ENCODE results near the gene PFKFB4. TPM values are rescaled to one million over a fixed set of nuclear protein-coding genes. Genes with fewer than 3 reads are reported as not detected.

Gene PFKFB4
- total RNA-seq, 2 donors from 2014 or later = 1.6 to 3.3 TPM

DNA sequence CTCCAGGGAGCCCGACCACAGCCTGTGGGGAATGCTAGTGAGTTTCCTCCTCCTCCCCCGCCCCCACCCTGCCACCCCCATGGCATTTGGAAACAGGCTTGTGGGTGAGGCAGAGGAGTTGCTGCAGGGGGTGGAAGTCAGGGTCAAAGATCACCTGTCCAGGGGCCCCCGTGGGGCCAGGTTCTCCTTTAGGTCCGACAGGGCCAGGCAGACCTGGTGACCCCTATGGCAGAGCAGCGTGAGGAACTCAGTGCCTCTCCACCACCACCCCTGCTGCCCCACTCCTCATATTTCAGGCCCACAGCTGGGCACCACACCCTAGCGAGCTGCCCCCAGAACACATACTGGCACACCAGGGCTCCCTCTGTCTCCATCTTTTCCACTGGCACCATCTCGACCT lies 15.9 kb upstream of the PFKFB4 start:
- DNase-seq (no peak), ATAC-seq (no peak)
- H3K9me3 ChIP-seq (ENCODE audit: control insufficient read depth, low read length, poor library complexity, severe bottlenecking) = no peaks in the 10 kb centered on the region
- Mint-ChIP-seq H3K27me3 (no peaks in the 10 kb centered on the region), H3K4me1 (peaks cover 10% of the 10 kb centered on the region), H3K27ac (no peak overlapping the region), H3K4me3 (no peak overlapping the region), H3K36me3 (ENCODE audit: low read depth) (no peaks in the 10 kb centered on the region)

GRCh38 chr3:48571938-48572337 lies 15.3 kb upstream of the PFKFB4 start:
- Mint-ChIP-seq H3K36me3 (ENCODE audit: low read depth) (no peaks in the 10 kb centered on the region), H3K4me3 (no peak overlapping the region), H3K4me1 (peaks cover 10% of the 10 kb centered on the region), H3K27me3 (no peaks in the 10 kb centered on the region), H3K27ac (no peak overlapping the region)
- H3K9me3 ChIP-seq (ENCODE audit: control insufficient read depth, low read length, poor library complexity, severe bottlenecking) = no peaks in the 10 kb centered on the region
- DNase-seq (no peak), ATAC-seq (no peak)

DNA sequence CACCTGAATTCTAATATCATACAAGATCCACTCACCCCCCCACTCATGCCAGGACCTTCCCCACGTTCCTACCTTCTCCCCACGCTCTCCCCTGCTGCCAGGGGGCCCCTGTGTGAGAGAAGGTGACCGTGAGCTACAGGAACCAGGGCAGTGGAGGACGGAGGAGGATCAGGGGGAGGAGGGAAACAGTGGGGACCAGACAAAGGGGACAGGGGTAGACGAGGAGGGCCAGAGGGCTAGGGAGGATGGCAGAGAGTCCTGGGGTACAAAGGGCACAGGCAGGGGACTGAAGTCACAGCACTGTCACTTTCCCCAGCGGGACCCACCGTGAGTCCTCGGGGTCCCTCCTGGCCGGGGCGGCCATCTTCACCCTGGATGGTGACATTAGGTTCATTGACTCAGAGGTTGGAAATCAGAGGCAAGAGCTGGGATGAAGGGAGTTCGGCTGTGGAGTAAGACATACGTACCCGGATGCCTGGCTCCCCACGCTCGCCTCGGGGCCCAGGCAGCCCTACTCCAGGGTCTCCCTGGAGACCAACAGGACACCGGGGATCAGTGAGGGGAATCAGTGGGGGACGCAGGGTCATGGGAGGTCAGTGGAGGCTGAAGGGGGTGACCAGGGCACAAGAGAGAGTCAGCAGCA lies 13.3 kb upstream of the PFKFB4 start:
- no peaks in the 10 kb centered on the region for H3K36me3 Mint-ChIP-seq (ENCODE audit: low read depth)
- DNase-seq = no peak
- no peak overlapping the region for H3K27ac Mint-ChIP-seq
- H3K4me3 Mint-ChIP-seq = no peak overlapping the region
- no peaks in the 10 kb centered on the region for H3K9me3 ChIP-seq (ENCODE audit: control insufficient read depth, low read length, poor library complexity, severe bottlenecking)
- no peak for ATAC-seq
- no peaks in the 10 kb centered on the region for H3K27me3 Mint-ChIP-seq
- H3K4me1 Mint-ChIP-seq = peaks cover 16% of the 10 kb centered on the region

- no peak for DNase-seq
- ATAC-seq = no peak
These were observed 12.8 kb upstream of the PFKFB4 start for GRCh38 chr3:48569400-48569799.

DNA sequence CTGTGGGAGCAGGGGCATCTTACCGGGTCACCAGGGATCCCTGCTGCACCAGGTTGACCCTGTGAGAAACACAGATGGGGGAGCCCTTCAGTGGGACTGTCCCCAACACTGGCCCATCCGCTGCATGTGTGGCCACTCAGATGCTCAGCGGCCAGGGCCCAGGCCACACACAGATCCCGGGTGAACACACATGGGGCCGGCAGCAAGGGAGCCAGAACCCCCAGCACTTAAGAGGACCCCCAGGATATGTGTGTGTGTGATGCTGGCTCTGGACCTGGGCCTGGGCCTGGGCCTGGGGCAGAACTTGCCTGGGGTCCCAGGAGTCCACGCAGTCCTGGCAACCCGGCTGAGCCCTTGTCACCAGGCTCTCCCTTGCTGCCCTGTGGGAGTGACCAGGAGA lies 11.9 kb upstream of the PFKFB4 start:
- no peak overlapping the region for H3K27ac Mint-ChIP-seq

More at GRCh38 chr3:48569400-48569799, 12.8 kb upstream of the PFKFB4 start:
- Mint-ChIP-seq H3K36me3 (ENCODE audit: low read depth) (no peaks in the 10 kb centered on the region), H3K4me3 (no peak overlapping the region), H3K27me3 (no peaks in the 10 kb centered on the region), H3K4me1 (peaks cover 16% of the 10 kb centered on the region), H3K27ac (no peak overlapping the region)
- H3K9me3 ChIP-seq (ENCODE audit: control insufficient read depth, low read length, poor library complexity, severe bottlenecking) = no peaks in the 10 kb centered on the region

GRCh38 chr3:48567500-48567899 lies 10.9 kb upstream of the PFKFB4 start:
- Mint-ChIP-seq H3K4me1 (peaks cover 16% of the 10 kb centered on the region), H3K36me3 (ENCODE audit: low read depth) (no peaks in the 10 kb centered on the region), H3K27ac (no peak overlapping the region), H3K4me3 (no peak overlapping the region), H3K27me3 (no peaks in the 10 kb centered on the region)
- no peaks in the 10 kb centered on the region for H3K9me3 ChIP-seq (ENCODE audit: control insufficient read depth, low read length, poor library complexity, severe bottlenecking)
- no peak for DNase-seq
- no peak for ATAC-seq

More for the DNA sequence above, 11.9 kb upstream of the PFKFB4 start:
- H3K27me3 Mint-ChIP-seq = no peaks in the 10 kb centered on the region
- H3K4me3 Mint-ChIP-seq = no peak overlapping the region
- peaks cover 13% of the 10 kb centered on the region for H3K4me1 Mint-ChIP-seq
- H3K9me3 ChIP-seq (ENCODE audit: control insufficient read depth, low read length, poor library complexity, severe bottlenecking) = no peaks in the 10 kb centered on the region
- DNase-seq (no peak), ATAC-seq (no peak)
- H3K36me3 Mint-ChIP-seq (ENCODE audit: low read depth) = no peaks in the 10 kb centered on the region

- DNase-seq = no peak
These were observed 10.5 kb upstream of the PFKFB4 start for GRCh38 chr3:48567090-48567489.

GRCh38 chr3:48566401-48566760 lies 9.8 kb upstream of the PFKFB4 start:
- Mint-ChIP-seq H3K36me3 (ENCODE audit: low read depth) (no peaks in the 10 kb centered on the region), H3K27ac (no peak overlapping the region), H3K4me3 (no peak overlapping the region), H3K27me3 (no peaks in the 10 kb centered on the region), H3K4me1 (peaks cover 16% of the 10 kb centered on the region)
- ATAC-seq (no peak), DNase-seq (no peak)
- no peaks in the 10 kb centered on the region for H3K9me3 ChIP-seq (ENCODE audit: control insufficient read depth, low read length, poor library complexity, severe bottlenecking)

More at GRCh38 chr3:48567090-48567489, 10.5 kb upstream of the PFKFB4 start:
- no peaks in the 10 kb centered on the region for H3K27me3 Mint-ChIP-seq
- H3K36me3 Mint-ChIP-seq (ENCODE audit: low read depth) = no peaks in the 10 kb centered on the region
- H3K4me3 Mint-ChIP-seq = no peak overlapping the region
- peaks cover 16% of the 10 kb centered on the region for H3K4me1 Mint-ChIP-seq
- H3K27ac Mint-ChIP-seq = no peak overlapping the region
- ATAC-seq = no peak
- no peaks in the 10 kb centered on the region for H3K9me3 ChIP-seq (ENCODE audit: control insufficient read depth, low read length, poor library complexity, severe bottlenecking)

GRCh38 chr3:48565591-48566400 lies 9.2 kb upstream of the PFKFB4 start:
- Mint-ChIP-seq H3K36me3 (ENCODE audit: low read depth) (no peaks in the 10 kb centered on the region), H3K27me3 (no peaks in the 10 kb centered on the region), H3K27ac (peak overlapping the region; percentile 67), H3K4me1 (peaks cover 16% of the 10 kb centered on the region), H3K4me3 (no peak overlapping the region)
- H3K9me3 ChIP-seq (ENCODE audit: control insufficient read depth, low read length, poor library complexity, severe bottlenecking) = no peaks in the 10 kb centered on the region
- ATAC-seq (no peak), DNase-seq (no peak)

- peak overlapping the region; percentile 67 for H3K27ac Mint-ChIP-seq
- H3K4me1 Mint-ChIP-seq = peaks cover 19% of the 10 kb centered on the region
- ATAC-seq (no peak), DNase-seq (no peak)
- H3K9me3 ChIP-seq (ENCODE audit: control insufficient read depth, low read length, poor library complexity, severe bottlenecking) = no peaks in the 10 kb centered on the region
- no peak overlapping the region for H3K4me3 Mint-ChIP-seq
- H3K36me3 Mint-ChIP-seq (ENCODE audit: low read depth) = no peaks in the 10 kb centered on the region
- no peaks in the 10 kb centered on the region for H3K27me3 Mint-ChIP-seq
These were observed 8.6 kb upstream of the PFKFB4 start for GRCh38 chr3:48565186-48565585.

DNA sequence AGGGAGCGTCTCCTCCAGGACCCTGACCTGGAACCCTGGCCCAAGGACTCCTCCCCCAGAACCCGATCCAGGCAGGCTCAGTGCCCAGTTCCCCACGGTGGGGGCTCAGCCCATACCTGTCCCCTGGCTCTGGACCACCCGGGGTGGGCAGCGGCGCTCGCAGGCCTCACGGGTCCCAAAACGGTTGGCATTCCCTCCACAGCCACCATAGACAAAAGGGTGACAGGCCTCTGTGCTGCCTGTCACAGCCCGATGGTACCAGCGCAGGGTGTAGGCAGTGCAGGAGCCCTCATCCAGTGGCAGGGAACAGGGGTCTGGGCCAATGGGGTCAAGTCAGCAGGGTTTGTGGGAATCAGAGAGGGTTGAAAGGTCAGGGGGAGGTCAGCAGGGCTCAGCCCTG lies 8.1 kb upstream of the PFKFB4 start:
- ATAC-seq (no peak), DNase-seq (no peak)
- no peaks in the 10 kb centered on the region for H3K9me3 ChIP-seq (ENCODE audit: control insufficient read depth, low read length, poor library complexity, severe bottlenecking)
- Mint-ChIP-seq H3K4me3 (no peak overlapping the region), H3K27me3 (no peaks in the 10 kb centered on the region), H3K4me1 (peaks cover 17% of the 10 kb centered on the region), H3K27ac (no peak overlapping the region), H3K36me3 (ENCODE audit: low read depth) (no peaks in the 10 kb centered on the region)

DNA sequence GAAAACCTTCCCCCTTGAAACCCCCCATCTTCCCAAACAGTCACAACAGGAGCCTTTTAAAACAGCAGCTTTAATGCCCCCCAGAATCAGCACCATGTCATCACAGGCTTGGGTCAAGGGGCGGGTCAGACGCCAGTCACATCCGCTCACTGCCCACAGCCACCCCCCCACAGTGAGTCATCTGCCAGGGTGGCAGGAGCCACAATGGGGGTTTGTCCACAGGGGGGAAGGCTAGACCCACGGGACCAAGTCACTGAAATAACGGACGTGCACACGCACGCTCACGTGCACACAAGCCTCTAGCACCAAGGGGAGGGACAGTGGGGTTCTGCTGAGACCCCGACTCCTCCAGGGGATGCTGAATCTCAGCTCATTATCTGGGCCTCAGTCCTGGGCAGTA lies 7.4 kb upstream of the PFKFB4 start:
- ATAC-seq = peak; percentile 53
- DNase-seq = no peak

DNA sequence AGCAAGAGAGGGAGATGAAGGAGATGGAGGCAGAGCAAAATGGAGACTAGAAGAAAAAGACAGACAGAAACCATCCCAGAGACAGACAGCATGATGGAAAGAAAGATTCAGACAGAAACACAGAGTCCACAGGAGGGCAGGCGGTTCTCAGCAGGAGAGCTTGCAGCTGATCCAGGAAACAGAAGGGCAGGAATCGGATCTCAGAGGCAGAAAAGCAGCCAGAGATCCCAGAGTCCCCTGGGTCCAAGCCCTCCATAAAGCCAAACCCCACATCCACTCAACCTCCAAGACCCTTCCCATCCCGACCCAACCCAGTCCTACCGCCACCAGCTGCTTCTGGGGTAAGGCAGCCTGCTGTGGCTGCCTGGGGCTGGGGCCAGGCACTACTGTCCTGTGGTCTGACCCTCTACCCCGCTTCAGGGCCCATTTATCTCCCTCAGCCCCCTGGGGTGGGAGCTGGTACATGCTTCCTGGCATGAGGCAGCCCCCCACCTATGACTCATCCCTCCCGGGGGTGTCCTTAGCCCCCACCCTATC lies 6.8 kb upstream of the PFKFB4 start, which contains the start of gene UCN2:
Gene UCN2 (minus strand): TSS at position 400 of the 537 bp plus-strand sequence. CDS start 657 bp downstream, outside the sequence.
- ATAC-seq (no peak), DNase-seq (no peak)
- H3K27me3 Mint-ChIP-seq = peaks cover 9% of the 10 kb centered on the region
- peaks cover 19% of the 10 kb centered on the region for H3K4me1 Mint-ChIP-seq
- peak within 1 kb of the TSS; percentile 57 for H3K27ac Mint-ChIP-seq
- H3K4me3 Mint-ChIP-seq = no peak within 1 kb of the TSS
- H3K36me3 Mint-ChIP-seq (ENCODE audit: low read depth) = no peaks in the 10 kb centered on the region
- no peaks in the 10 kb centered on the region for H3K9me3 ChIP-seq (ENCODE audit: control insufficient read depth, low read length, poor library complexity, severe bottlenecking)

More for the DNA sequence above, 7.4 kb upstream of the PFKFB4 start:
- Mint-ChIP-seq H3K27ac (no peak overlapping the region), H3K36me3 (ENCODE audit: low read depth) (no peaks in the 10 kb centered on the region), H3K4me1 (peaks cover 16% of the 10 kb centered on the region), H3K4me3 (no peak overlapping the region), H3K27me3 (peaks cover 6% of the 10 kb centered on the region)
- no peaks in the 10 kb centered on the region for H3K9me3 ChIP-seq (ENCODE audit: control insufficient read depth, low read length, poor library complexity, severe bottlenecking)
